HG02759 (cell line): ENCODE measurements around the gene FKBP5.
"Not testable (repeated sequence)": the region's sequence is repeated elsewhere in the genome, so short reads cannot be mapped to it uniquely, and the experiment has no call there.

Source experiments
- ATAC-seq: cut with Tn5 transposase; IDR thresholded peaks from one replicate; pipeline ENCODE4 v1.9.1; 2021; ENCODE audit warnings: mild to moderate bottlenecking, moderate library complexity; ENCODE audit not compliant: unreplicated experiment

Gene FKBP5

DNA sequence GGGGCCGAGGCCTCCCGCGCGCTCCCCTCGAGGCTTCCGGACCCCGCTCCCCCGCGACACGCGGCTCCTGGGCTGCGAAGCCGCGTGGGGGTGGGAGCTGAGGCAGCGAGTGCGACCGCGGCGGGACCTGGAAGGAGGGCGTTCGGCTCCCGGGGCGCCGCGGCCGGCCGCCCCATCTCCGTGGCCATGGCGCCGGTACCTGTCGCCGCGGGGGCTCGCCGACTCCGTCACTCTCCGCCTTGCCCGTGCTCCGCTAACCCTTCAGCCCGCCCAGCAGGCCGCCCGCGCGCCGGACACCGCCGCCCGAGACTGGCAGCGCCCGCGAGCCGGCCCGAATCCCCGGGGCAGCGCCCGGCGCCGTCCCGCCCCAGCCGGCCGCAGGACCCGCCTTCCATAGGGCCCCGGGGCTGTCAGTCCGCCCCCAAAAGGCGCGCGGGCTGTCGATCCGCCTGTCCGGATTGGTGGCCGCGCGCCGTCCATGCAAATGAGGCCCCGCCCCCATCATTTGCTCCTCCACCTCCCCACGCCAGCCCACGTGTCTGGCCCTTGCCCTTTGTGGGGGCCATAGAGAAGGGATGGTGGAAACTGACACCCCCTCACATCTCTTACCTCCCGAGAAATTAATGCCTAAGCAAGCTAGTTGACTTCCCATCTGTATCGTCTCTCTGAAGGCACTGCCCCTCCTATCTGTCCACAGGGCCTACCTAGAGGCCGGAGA is at the start of gene FKBP5:
Gene FKBP5, minus strand, starts transcription at position 311 of the 718 bp plus-strand sequence. CDS start 46,091 bp downstream, outside the sequence.
- ATAC-seq = peak; percentile 85

DNA sequence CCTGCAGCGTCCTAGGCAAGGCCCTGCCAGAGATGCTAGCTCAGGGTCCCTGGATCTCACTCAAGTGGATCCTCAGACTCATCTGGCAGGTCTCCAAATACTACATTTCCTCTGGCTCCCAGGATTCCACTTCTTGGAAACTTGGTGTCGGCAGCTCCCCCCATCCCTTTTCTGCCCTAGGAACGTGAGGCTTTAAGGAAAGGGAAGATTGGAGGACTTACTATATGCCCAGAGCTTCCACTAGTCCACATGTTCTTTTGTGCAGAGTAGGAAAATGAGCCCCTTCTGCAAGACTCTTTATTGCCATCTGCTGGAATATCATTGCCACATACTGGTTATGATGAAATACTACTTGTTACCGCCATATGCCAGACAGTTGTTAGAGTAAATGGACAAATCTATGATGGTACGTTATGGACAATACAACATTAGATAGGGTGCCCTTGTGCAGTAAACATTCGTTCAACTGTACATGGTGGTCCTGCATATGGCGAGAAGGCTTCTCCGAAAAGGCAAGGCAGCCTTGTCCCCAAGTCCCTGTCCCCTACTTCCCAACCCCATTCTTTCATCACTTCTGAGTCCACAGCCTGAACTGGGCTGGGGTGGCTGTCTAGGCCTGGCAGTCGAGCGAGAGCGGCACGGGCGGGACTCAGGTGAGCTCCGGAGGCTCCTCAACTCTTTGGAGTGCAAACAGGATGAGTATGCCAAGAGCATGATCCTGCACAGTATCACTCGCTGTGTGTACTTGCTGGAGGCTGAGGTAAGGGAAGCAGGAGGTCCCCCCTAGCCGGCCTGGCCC is 48.9 kb upstream of the FKBP5 start:
- ATAC-seq = no peak

DNA sequence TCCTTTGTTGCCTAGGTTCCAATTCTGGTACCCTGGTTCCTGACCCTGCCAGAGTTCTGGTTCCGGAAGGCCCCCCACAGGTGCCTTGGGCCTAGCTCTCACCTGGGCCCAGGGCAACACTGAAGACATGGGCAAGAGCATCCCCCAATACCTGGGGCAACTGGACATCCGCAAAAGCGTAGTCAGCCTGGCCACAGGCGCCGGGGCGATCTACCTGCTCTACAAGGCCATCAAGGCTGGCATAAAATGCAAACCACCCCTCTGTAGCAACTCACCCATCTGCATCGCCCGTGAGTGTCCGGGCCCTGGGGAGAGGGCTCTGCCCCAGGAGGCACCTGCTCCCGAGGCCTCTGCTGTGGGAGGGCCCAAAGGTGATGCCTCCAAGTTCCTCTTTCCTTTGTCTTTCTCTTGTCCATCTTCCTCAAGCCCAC is 48.3 kb upstream of the FKBP5 start, which contains the start of gene ARMC12:
Gene ARMC12, plus strand, starts transcription at position 51 of the 431 bp plus-strand sequence. Its CDS starts 77 bp downstream, at position 128.
- ATAC-seq = no peak

DNA sequence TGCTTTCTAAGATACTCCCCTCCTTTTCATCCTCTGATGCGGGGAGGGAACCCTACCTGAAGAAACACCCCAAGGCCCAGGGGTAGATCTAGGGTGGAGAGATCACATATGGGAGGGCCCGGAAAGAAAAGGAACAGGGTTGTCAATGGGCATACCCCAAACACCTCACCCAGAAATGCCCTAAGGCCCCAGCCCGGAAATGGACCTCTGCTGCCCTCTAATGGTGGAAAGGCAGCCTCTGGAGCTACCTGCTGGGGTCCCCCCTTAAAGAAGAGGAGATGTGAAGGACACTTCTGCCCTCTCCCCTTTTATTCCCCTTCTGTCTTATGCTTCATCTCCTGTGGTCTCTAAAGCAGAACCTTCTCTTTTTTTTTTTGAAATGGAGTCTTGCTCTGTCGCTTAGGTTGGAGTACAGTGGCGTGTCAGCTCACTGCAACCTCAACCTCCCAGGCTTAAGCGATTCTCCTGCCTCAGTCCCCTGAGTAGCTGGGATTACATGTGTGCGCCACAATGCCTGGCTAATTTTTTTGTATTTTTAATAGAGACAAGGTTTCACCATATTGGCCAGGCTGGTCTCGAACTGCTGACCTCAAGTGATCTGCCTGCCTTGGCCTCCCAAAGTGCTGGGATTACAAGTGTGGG is 47.7 kb upstream of the FKBP5 start:
- ATAC-seq = no peak

DNA sequence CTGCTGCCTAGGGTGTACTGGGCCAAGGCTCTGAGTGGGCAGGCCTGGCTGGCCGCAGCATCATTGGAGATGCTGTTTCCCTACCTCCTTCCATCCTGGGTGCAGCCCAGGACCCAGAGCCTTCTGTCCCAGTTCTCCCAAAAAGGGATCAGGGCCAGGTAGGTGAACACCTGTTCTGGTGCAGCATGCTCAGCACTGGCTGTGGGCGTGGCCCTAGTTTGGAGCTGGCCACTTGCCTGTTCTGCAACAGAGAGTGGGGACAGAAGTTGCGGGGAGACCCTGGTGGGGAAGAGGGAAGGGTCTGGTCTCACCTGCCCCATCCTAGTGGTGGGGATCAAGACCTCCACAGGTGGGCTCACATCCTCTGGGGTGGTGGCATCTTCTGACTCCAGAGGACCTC is 46.7 kb upstream of the FKBP5 start:
- no peak for ATAC-seq

DNA sequence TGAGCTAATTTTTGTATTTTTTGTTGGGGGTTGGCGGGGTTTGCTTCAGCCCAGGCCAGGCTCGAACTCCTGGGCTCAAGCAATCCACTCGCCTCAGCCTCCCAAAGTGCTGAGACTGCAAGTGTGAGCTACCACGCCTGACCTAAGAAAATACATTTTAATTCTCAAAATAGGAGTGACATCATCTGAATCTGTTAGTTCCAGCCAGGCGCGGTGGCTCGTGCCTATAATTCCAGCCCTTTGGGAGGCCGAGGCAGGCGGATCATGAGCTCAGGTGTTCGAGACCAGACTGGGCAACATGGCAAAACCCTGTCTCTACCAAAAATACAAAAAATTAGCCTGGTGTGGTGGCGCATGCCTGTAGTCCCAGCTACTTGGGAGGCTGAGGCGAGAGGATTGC is 45.6 kb upstream of the FKBP5 start:
- ATAC-seq = not testable (repeated sequence)

DNA sequence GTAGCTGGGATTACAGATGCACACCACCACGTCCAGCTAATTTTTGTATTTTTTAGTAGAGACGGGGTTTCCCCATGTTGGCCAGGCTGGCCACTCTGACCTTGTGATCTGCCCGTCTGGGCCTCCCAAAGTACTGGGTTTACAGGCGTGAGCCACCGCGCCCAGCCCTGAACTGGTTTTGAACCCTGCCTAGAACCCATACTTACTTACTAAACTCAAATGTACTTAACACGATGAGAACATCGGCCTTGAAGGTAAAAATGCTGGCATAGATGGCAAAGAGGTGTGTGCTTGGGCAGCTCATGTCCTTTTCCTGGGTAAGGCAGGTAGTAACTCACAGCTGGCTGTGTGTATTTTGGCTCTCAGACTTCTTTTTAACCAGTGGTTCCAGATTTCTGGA is 44.9 kb upstream of the FKBP5 start:
- no peak for ATAC-seq

DNA sequence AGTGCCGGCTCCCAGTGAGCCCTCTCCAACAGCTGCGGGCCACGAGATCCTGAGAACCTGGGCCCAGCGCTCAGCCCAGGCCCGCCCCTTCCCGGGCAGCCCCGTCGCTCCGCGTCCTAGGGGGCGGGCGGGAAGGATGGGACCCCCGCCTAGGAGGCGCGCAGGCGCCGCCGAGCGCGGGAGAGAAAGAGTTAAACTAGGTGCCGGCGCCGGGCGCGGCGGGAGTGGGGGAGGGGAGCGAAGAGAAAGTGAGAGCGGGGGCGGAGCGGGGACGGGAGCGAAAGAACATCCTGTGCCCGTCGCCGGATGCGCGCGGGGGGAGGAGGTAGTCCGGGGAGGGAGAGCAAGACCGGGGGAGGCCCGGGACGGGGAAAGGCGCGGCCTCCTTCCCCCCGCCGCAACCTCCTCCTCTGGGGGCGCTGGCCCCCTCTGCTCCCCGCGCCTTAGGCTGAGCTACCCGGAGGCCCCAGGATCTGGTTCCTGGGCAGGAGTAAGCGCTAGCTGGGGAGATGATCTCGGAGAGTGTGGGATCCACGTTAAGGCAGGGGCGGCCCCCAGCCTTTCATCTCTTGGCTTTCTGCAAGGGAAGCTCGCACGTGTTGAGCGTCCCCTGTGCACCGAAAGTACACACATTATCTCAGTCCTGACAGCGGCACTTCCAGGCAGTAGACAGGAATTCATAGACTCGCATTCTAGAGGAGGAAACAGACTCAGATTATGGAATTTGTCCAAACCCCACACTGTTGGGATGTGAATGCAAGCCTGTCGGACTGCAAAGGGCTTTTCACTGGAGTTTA is 43.2 kb upstream of the FKBP5 start:
- peak; percentile 53 for ATAC-seq

DNA sequence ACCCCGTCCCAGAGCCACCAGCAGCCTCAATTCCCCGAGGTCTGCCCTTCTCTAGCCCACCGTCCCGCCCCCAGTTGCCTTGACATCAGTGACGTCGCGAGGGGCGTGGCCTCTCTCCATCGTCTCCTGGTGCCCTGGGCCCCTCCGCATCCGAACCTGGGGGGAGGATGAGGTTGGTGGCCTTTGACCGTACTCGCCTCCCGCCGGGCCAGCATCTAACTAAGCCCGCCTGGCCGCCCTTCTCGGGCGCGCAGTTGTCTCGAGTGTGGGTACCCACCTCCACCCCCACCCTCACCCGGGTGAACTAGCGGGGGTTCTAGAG is 42.7 kb upstream of the FKBP5 start:
- peak; percentile 56 for ATAC-seq

DNA sequence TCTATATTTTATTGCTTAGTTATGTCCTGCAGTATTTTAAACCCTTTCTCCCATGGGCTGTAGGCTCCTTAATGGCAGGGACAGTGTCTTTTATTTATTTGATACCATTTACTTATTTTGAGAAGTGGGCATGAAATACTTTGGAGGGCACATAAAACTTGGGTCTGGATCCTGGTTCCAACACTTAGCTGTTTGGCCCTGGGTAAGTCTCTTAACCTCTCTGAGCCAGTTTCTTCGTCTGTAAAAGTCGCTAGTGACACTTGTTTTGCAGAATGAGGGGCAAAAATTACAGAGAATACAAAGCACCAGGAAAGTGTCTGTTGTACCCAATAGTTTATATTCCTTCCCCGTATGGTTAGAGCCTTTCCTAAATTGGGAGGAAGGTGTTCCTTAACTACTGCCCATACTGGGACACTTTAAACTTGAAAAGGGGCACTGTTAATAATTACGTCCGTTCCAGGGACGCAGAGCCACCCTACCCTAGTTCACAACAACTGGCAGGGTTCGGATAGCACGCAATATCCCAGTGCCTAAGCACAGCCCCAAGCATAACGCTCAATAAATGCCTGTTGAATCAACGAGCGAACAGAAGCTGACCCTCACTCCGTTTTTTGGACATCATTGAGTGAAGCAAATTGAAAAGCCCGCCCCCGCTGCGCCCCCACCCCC is 42.2 kb upstream of the FKBP5 start:
- ATAC-seq = no peak

DNA sequence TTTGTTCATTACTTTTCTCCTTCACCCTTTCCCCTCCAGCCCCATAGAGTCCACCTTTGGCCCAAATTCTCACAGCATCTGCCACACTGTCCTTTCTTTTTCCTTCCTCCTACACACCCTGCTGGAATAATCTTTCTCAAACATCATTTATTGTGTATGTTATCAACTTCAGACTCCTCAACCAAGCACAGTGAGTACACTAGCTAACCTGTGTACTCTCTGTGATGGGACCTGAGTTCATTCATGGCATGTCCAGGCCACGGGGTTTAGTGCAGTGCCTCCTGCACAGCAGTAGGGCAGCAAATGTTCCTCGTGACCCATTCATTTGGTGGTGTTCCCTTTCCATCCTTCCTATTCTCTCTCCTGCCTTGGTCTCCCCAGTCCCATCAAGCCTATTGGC is 41.0 kb upstream of the FKBP5 start:
- no peak for ATAC-seq

DNA sequence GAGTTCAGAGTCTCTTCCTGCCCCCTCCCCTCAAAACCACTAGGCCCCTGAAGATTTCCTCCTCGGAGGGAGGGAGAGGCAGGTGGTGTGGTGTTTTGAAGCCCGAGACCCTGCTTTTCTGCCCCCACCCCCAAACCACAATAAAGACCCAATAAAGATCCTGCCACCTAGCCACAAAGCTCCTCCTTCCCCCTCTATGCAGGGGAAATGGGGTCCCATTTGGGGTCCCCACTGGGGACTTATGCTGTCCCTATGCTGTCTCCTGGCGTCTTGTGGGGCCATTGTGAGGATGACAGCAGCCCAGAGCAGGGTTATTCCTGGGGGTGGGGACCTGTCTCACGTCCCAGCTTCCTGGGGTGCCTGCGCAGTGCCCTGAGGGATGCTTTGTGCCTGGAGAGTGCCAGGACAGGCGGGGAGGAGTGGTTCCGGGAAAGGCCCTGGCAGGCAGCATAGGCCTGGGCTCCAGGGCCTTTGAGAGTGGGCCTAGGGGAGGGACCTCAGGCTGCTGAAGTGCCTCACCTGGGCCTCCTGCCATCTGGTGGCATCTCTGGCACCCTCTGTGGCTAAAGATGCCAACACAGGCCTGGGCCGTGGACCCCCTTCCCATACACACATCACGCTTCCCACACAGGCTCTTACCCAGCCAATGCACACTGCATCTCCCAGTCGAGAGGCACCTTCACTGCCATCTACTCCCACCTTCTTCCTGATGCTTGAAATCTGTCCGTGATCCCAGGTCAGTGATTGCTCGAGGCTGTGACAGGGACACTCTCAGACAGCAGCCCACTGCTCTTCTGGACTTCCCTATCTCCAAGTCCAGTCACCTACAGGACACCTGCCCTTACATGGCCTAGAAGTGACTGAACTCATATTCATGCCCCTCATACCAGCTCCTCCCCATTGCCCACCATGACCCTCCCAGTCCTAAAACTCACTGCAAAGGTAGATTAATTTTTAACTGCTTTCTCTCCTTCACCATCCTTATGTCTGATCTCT is 40.3 kb upstream of the FKBP5 start:
- ATAC-seq = no peak

DNA sequence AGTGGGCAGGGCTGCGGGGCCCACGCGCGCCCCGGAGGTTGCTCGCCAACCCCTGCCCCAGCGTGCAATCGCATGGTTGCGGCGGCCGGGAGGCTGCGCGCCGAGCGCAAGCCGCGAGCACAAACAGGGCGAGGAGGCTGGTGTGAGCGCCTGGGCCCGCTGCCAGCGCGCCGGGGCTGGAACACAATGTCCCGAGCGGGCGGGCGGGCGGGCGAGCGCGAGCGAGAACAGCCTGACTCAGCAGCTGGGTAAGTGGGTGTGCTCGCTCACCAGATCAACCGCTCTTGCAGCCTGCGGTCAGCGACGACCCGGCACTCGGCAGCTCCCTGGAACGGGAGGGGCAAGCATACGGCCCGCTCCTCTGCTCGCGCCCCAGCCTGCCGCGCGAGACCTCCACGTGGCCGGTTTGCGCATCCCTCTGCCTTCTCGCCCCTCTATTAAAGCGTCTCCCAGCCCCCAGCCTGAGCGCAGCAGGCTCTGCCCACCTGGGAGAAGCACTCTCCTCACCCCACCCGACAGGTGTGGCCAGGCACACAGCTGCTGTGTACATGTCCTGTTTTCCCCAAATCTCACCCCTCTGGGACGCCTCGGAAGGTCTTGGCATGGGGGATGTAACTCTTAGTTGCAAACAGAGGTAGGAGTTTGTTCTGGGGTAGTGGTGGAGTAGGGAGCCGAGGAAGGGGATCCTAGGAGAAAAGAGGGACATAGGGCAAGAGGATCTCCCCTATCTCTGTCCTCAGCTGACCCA is 39.4 kb upstream of the FKBP5 start:
- peak; percentile 50 for ATAC-seq

DNA sequence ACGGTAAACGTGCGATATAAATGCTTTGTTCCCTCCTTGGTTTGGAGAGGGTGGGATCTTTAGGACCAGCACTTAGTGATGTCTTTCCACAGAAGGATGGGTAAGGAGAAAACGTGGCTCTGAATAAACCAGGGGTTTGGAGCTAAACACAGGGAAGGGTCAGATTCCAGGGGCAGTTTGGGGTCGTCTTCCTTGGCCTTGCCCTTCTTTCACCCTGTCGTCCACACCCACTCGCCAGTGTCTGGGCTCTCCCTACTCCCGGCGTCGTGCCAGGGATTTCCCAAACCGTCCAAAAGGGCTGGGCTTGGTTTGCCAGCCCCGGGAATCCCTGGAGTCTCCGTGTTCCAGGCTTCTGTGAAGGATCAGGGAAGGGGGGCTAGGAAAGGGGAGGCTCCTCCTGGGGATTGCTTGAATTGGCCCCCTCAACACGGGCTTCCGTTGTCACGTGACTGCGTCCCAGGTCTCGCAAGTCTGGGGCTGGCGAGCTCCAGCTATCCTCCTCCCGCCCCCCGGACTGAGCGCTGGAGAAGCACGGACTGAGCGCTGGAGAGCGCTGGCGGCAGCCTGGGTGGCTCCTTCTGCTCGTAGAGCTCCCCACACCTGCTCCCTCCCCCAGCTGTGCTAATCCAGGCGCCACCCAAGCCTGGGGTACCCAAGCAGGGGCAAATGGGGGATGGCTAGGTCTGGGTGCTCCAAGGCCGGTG is 38.7 kb upstream of the FKBP5 start:
- peak; percentile 9 for ATAC-seq

DNA sequence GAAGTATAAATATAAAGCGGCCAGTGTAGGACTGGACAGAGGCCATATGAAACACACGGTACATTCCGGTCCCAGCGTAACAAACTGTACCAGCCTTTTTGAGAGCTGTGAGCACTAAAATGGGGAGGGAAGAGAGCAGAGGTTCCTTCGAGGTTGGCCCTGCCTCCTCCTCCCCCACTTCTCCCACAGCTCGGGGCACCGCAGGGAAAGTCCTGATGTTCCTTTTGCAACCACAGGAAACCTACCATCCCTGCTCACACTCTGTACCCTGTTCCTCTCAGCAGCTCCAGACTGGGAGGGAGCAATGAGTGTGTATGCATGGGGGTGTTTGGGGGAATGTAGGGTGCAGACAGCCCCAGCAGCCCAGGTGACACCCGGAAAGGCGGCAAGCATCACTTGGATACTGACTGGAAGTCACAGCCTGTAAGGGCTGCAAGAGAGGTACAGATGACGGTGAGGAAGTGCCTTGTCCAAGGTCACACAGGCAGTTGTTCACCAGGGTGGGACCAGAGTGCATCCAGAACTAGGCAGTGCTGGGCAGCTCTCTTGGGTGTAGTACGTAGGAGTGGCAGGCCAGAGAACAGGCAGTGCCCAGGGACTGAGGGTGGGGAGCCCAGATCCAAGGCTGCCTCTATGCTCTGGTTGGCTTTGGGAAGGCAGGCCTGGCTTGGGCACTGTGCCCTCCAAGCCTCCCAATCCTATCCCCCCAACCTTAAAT is 37.2 kb upstream of the FKBP5 start:
- ATAC-seq = no peak

DNA sequence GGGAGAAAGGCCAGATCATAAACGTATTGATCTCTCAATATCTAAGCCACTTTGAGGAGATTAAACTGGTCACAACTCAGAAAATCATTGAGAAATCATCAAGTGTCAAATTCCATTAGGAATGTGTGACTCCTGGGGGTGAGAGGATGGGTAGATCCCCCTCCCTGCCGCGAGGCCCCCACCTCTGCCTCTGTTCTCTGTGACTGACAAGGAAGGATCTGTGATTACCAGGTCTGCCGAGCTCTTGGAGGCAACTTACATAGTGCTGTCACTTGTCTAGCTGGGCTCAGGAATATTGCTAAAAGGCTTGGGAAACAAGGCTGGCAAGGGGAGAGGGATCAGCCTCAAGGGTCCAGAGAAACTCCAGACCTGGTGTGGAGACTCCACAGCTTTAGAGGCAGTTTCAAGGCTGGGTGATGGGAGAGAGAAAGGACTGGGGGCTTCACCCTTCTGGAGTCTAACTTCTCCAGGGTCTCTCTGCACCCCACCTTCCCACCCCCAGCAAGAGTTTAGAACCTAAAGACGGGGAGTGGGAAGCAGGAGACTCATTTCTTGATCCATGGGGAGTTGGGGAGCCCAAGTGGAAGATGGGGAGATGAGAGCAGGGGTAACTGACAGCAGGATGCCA is 36.5 kb upstream of the FKBP5 start:
- no peak for ATAC-seq

DNA sequence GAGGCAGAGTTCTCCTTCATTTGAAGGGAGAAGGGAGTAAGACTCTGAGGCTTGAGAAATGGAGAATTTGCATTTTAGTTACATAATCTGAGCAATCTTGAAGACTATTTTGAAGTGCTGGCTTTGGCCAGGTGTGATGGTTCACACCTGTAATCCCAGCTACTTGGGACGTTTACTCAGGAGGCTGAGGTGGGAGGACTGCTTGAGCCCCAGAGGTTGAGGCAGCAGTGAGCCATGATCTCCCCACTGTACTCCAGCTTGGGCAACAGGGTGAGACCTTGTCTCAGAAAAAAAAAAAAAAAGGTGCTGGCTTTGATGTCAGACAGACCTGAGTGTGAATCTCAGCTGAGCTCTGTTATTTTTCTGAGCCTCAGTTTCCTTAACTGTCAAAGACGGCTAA is 35.8 kb upstream of the FKBP5 start:
- no peak for ATAC-seq
